NCI-H1436 (cell line): ENCODE results near the gene PPRC1.
A peak's percentile ranks its signal among the peaks of the same experiment; 100 is the strongest.

Experiments
- DNase-seq: peaks from one replicate; lab custom pipeline; 2025; lab: John Stamatoyannopoulos, UW

The PPRC1 gene

DNA sequence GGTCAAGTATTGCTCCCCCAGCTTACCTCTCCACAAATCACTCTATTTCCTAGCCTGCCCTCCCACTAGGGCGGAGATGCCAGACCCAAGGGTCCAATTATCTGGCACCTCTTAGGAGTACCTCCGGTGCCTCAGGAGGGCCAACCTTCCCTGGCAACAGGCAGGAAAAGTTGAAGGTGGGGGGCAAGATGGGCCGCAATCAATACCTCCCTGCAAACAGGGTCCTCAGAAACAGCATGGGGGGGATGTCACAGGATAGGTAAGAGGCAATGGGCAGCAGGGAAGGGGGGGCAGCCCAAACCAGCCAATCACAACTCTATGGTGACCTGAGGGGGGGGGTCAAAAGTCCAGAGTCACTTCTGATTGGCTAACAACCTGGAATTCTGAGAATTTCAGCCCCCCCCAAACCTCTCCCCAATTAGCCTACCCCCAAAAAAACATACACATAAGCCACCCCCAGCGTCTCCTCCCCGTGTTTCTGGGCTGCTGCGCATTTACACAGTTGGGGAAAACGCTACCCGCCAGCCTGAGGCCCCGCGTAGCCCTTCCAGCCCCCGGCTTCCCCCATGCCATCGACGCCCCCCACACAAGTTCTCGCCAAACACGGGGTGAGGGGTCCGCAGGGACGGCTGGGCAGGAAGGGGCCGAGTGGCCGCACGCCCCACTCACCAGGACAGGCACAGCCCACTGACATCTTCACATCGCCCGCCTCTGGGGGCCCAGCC lies 13.3 kb upstream of the PPRC1 start:
- peak; percentile 66 for DNase-seq

DNA sequence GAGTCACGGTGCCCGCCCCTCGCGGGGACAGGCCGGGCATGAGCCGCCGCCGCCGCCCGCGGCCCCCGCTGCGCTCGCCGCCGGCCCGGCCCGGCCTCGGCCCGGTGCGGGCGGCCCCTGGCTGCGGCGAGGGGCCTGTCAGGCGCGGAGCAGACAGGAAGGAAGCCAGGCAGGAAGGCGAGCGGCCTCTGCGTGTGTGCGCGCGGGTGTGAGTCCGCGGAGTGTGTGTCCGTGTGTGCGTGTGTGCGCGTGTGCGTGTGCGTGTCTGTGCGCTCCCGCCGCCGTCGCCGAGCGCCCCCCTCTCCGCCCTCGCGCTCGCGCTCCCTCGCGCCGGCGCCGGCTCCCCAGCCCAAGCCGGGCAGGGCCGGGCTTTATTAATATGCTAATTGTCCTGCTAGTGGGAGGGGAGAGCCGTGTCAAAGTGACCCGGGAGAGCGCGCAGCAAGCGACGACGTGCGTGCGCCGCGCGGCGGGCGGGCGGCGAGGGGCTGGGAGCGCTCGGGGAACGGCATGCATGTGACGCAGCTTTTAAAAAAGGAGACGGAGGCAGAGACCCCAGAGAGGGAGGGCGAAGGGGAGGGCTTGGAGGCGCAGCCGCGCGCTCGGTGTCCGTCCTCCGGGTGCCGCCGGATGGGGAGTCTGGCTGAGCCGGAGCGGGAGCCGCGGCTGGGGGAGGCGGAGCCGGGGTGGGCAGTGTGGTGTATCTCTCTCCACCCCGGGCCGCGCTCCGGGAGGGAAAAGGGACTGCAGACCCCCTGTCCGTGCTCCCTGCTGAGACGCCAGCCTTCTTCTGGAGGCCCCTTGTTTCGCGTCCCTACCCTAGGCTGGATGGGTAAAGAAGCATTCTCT lies 12.5 kb upstream of the PPRC1 start, which contains the start of gene LDB1:
Gene LDB1, minus strand, starts transcription at position 227 of the 849 bp plus-strand sequence. CDS start 258 bp downstream, outside the sequence.
- DNase-seq: peak; percentile 71

DNA sequence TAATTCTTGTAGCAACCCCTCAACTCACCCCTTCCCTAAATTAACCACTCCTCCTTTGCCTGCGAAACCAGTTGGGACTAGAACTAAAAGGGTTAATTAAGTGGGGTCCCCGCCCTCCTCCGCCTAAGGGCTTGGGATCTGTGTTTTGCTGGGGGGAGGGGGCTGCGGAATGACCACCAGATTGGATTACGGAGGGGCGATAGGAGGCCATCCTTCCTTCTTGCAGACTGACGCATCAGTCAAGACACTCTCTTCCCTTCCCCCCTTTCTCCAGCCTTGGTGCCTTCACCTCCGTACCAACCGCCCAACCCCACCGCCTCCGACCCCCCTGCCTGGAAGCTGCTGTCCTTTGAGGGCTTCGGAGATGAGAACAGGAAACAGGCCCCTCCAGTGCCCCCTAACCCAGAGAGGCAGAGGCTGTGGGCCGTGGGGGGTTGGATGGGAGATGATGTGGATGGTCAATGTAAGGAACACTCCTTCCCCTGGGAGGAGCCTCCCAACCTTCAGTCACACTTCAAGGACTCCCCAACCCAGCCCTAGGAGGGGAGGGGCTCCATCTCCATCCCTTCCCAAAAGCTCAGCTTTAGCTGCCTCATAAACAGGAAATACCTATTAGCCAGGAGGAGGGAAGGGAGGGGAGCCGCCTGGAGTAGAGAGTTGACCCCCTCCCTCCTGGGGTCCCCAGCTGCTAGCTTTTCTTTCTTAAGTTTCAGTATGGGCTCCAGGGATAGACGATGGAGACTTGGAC lies 11.7 kb upstream of the PPRC1 start:
- peak; percentile 28 for DNase-seq

DNA sequence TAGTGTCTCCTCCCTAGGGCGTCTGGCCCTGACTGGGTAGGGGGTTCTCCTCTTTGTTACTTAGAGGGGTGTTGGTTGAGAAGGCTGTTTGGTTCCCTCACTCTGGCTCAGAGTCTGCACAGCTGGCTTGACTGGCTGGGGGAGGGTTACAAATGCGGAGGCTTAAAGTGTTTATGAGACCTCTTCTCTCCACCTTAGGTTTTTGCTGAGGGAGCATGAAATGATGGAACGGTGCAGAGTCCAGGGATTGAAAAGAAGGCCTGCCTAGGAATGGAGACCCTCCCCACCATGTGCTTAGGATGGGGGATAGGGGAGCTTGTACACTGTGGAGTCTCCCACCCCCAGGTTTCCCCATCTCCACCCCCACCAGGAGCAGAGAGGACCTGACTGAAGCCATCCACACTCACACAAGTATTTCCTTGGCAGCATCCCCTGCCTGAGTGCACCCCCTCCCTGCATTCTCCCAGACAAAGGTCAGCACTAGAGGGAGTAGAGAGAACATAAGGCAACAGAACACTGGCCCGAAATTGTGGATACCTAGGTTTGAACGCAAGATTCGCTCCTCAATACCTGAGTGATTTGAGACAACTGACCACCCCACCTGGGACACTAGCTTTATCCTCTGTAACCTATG lies 11.0 kb upstream of the PPRC1 start:
- no peak for DNase-seq

DNA sequence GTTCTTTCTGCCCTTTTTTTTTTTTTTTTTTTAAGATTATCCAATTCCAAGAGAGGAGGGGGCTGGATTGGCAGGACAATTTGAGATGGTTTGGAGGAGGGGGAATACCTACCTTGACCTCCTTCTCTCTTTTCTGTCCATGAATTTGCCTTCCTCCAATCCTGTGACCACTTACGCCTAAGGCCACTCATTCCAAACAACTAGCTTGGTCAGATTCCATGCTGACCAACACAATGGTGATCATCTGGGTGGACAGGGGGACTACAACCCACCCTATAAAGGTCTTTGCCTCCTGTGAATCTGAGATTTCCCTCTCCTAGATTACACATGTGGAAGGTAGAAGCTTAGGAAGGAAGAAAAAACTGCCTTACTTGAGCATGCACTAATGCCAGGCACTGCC lies 10.4 kb upstream of the PPRC1 start:
- DNase-seq: no peak

DNA sequence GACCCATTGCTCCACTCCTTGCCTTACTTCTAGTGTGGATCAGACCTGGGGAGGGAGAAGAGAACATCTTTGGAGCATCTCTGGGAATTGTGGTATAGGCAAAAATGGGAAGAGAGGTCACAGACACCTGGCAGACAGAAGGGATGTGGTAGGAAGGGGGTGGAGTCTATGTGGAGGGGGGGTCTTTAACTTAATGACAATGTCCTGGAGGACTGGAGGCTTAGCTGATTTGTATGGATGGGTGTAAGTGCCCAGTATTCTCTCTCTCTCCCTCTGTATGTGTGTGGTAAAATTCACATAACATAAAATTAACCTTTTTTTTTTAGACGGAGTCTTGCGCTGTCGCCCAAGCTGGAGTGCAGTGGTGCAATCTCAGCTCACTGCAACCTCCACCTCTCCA lies 9.6 kb upstream of the PPRC1 start:
- no peak for DNase-seq

DNA sequence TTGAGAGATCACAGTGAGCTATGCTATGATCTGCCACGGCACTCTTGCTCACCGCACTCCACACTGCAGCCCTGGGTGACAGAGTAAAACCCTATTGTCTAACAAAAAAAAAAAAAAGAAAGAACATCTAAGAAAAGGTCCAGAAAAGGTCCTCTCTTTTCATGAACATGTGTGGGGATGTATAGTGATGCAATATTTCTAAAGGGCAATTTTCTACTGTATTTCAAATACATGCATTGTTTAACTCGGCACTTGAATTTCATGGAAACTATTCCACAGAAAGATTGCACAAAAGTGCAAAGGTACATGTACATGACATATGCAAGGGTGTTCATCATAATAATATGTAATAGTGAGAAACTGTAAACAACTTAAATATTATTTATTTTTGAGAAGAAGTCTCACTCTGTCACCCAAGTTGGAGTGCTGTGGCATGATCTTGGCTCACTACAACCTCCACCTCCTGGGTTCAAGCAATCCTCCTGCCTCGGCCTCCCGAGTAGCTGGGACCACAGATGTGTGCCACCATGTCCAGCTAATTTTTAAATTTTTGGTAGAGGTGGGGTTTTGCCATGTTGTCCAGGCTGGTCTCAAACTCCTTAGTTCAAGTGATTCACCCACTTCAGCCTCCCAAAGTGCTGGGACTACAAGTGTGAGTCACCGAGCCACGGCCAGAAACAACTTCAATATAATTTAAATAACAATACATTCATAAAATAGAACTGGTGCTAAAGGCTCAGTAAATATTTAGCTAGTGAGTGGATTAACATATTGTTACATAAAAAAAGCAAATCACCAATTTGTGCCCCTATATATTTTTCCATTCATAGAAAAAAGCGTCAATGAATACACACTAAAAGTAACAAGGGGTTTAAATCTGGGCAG lies 1.3 kb upstream of the PPRC1 start:
- no peak for DNase-seq

DNA sequence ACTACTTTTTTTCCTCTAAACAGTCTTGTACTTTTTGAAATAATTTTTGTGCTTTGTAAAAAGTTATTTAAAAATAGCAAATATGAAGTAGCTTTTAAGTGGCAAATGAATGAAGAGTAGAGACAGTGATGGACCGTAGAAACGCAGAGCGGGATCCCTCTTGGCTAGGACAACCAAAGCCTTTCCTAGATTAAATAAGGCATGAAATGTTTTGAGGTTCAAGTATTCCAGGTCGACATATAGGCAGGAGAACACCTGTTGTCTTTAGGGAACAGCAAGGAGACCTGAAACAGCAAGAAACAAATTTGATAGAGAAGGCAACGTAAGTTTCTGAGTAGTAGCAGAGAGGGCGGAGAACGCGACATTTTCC lies 662 bp upstream of the PPRC1 start:
- no peak for DNase-seq

DNA sequence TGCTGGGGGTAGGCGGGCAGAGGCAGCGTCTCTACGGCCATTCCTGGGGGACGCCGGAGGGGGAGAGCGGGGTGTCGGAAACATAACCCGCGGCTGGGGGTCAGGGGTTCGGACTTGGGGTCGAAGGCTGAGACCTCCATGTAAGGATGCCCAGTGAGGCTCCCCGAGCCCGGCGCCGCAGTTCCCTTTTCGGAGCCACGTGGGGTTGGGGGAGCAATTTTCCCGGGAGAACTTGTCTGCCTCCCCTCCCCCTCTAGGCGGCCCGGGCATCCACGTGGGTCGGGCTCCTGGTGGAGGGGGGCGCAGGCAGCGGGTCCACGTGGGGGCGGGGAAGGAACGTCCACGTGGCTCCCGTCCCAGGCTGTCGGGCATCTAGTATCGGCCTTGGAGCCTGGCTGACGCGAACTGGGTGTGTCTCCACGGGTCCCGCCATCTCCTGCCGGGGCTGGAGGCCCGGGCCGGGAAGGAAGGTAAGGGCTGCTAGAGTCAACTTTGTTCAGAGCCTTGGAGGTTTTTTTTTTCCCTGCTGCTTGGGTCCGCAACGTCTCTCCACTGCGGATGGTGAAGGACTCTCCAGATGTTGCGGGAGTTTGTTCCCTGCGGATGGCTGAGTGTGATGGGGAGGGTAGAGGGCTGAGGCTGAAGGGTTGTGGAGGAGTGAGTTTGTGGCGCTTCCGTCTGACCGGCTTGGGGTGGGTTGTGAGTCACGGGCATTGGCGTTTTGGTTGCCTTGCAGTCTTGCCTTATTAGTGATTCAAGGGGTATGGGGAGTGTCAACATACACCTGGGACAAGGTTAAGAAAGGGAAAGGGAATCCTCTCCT lies 744 bp downstream of the PPRC1 start:
- DNase-seq: peak; percentile 52

DNA sequence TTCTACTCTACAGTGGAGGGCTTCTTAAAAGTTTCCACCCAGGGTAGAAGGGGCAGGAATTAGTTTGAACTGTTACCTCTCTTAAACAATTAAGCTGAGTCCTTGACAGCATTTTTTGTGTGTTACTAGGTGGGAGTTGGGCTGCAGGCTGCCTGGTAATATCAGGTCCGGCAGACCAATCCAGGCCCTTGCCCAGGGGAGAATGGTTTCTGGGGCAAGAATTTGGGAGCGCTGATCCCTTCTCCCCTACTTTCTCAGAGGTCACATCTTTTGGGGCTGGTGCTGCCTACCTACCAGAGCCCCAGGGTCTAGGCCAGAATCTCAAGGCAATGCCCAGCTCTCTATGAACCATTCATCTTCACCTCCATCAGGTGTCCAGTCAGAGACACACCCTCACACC lies 1.6 kb downstream of the PPRC1 start:
- DNase-seq: no peak

DNA sequence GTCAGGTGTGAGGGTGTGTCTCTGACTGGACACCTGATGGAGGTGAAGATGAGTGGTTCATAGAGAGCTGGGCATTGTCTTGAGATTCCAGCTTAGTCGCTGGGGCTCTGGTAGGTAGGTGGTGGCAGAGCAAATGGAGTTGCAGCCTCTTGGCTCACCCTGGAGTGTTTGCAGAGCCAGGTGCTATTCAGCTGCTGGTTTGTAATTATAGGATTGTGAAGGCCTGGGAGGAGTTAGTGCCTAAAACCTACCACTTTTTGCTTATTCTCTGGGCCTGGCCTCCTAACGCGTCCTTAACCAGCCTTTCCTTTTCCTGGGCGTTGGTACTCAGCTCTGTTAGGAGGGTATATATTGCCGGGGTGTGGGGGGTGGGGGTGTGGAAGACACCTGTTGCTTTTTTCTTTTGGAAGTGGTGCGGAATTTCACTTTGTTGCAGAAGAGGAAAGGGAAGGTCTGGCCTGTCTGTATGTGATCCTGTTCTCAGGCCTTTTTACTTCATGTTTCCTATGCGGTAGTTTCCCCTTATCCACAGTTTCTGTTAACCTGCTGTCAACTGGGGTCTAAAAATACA lies 3.2 kb downstream of the PPRC1 start:
- DNase-seq: peak; percentile 68

DNA sequence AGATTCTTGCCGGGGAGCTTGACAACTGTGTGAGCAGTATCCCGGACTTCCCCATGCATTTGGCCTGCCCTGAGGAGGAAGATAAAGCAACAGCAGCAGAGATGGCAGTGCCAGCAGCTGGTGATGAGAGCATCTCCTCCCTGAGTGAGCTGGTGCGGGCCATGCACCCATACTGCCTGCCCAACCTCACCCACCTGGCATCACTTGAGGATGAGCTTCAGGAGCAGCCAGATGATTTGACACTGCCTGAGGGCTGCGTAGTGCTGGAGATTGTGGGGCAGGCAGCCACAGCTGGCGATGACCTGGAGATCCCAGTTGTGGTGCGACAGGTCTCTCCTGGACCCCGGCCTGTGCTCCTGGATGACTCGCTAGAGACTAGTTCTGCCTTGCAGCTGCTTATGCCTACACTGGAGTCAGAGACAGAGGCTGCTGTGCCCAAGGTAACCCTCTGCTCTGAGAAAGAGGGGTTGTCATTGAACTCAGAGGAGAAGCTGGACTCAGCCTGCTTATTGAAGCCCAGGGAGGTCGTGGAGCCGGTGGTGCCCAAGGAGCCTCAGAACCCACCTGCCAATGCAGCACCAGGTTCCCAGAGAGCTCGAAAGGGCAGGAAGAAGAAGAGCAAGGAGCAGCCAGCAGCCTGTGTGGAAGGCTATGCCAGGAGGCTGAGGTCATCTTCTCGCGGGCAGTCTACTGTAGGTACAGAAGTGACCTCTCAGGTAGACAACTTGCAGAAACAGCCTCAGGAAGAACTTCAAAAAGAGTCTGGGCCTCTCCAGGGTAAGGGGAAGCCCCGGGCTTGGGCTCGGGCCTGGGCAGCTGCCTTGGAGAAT lies 6.7 kb downstream of the PPRC1 start:
- DNase-seq: no peak

DNA sequence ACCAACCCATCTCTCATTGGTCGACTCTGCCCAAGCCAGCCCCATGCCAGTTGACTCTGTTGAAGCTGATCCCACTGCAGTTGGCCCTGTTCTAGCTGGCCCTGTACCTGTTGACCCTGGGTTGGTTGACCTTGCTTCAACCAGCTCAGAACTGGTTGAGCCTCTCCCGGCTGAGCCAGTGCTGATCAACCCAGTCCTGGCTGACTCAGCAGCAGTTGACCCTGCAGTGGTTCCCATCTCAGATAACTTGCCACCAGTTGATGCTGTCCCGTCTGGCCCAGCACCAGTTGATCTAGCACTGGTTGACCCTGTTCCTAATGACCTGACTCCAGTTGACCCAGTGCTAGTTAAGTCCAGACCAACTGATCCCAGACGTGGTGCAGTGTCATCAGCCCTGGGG lies 7.4 kb downstream of the PPRC1 start:
- DNase-seq: no peak

DNA sequence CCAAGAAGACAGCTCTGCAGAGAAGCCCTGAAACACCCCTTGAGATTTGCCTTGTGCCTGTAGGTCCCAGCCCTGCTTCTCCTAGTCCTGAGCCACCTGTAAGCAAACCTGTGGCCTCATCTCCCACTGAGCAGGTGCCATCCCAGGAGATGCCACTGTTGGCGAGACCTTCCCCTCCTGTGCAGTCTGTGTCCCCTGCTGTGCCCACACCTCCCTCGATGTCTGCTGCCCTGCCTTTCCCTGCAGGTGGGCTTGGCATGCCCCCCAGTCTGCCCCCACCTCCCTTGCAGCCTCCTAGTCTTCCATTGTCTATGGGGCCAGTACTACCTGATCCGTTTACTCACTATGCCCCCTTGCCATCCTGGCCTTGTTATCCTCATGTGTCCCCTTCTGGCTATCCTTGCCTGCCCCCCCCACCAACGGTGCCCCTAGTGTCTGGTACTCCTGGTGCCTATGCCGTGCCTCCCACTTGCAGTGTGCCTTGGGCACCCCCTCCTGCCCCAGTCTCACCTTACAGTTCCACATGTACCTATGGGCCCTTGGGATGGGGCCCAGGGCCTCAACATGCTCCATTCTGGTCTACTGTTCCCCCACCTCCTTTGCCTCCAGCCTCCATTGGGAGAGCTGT lies 8.2 kb downstream of the PPRC1 start:
- DNase-seq: no peak

DNA sequence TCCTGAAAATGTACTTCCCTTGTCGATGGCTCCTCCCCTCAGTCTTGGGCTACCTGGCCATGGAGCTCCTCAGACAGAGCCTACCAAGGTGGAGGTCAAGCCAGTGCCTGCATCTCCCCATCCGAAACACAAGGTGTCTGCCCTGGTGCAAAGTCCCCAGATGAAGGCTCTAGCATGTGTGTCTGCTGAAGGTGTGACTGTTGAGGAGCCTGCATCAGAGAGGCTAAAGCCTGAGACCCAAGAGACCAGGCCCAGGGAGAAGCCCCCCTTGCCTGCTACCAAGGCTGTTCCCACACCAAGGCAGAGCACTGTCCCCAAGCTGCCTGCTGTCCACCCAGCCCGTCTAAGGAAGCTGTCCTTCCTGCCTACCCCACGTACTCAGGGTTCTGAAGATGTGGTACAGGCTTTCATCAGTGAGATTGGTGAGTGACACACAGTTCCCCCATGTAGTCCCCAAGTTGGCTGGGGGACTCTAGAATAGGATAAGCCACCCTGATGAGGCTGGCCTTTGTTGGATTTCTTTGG lies 8.8 kb downstream of the PPRC1 start:
- DNase-seq: no peak

DNA sequence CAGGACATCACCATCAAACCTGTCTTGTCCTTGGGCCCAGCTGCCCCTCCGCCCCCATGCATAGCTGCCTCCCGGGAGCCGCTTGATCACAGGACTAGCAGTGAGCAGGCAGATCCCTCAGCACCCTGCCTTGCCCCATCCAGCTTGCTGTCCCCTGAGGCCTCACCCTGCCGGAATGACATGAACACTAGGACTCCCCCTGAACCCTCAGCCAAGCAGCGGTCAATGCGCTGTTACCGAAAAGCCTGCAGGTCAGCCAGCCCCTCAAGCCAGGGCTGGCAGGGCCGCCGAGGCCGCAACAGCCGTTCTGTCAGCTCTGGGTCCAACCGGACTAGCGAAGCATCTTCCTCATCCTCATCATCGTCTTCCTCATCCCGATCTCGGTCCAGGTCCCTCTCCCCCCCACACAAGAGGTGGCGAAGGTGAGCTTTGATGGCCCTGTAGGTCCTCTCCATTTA lies 14.2 kb downstream of the PPRC1 start:
- DNase-seq: no peak

DNA sequence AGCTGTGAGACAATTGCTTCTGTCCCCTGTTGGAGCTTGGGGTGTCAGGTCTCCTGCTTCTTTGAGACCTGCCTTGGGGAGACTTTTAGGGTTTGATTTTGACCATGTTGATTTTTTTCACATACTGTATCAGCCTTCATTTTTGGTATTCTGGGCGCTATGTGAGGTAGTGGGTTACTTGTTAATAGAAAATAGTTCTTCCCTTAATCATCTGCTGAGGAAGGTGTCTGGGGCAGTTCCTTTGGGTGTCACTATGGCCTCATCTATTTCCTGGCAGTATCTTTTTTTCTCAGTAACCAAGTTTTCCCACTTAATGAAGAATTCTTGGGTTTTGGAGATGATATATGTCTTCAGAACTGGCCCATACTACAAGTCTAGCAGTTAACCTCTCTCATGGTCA lies 14.7 kb downstream of the PPRC1 start:
- DNase-seq: no peak

DNA sequence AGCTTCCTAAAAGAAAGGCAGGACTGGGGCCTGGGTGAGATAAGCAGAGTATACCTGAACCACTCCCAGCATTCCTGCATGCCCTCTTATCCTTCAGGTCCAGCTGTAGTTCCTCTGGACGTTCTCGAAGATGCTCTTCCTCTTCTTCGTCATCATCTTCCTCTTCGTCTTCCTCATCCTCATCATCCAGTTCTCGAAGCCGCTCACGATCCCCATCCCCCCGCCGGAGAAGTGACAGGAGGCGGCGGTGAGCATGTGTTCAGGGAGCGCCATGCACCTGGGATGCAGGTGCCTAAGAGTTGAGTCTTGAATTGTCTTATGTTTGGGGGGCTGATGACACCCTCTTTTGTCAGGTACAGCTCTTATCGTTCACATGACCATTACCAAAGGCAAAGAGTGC lies 15.4 kb downstream of the PPRC1 start:
- no peak for DNase-seq
